Measurements from ENCODE around the gene WDR48.

Gene WDR48

DNA sequence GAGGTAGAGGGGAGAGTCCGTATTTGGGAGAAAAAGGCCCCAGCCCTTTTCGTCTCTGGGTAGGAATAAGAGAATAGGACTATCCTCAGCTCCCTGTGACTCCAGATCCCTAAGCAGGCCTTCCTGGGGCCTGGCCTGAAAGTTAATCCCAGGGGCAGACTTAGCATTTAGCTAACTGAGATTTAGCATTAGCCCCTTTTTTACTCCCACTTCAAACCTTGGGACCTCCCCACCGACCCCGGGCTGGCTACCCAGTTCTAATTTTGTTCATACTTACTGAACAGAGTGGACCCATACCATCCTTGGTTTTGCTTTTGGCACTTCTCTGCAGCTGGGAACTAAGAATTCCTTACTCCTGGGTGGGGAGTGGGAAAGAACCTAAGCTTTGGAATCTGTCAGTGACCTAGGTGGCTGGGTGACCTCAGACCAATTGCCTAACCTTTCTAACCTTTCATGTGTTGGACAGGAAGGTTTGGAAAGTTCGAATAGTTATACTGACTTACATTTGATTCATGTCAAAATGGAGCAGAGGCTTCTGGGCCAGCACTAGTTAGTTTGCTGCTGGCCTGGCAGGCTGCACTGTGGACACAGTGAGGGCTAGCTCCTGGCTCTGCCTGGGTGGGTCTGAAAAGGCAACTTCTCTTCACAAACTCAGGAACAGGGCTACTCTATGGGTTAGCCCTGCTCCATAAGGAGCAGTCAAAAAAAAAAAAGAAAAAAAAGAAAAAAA, 67.3 kb downstream of the WDR48 start:
- H3K27ac ChIP-seq (ENCODE audit: insufficient read depth, low read depth, low read length, poor library complexity, severe bottlenecking) = no peak overlapping the region
- H3K27me3 ChIP-seq (ENCODE audit: control insufficient read depth, insufficient read depth, low read length, poor library complexity, severe bottlenecking) = no peaks in the 10 kb centered on the region
- H3K4me1 ChIP-seq (ENCODE audit: control insufficient read depth, insufficient read depth, low read length) = no peaks in the 10 kb centered on the region
- H3K9me3 ChIP-seq (ENCODE audit: control insufficient read depth, low read length) = no peaks in the 10 kb centered on the region
- WGBS, 2 experiments = 75 to 82% methylated on average over 5 of the region's 5 CpGs
- no peaks in the 10 kb centered on the region for H3K36me3 ChIP-seq (ENCODE audit: control insufficient read depth, insufficient read depth, low read length)
- no peak overlapping the region for H3K4me3 ChIP-seq (ENCODE audit: insufficient read depth, low read depth, low read length)

DNA sequence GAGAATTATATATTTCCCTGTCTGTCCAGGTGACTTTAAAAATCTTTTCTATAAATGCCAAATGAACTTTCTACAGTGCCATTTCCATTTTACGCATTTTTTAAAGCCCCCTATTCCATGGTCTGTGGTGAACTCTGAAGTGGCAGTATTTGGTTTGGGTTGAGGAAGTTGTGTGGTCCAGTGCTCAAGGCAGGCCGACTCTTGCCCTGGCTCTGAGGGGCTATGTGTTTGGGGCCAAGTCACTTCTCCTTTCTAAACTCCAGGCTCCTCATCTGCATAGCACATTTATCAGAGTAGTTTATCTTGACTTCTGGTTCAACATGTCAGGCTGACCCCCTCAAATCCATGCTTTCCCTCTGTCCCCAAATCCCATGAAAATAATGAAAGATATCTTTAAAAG, 69.8 kb downstream of the WDR48 start:
- H3K4me3 ChIP-seq (ENCODE audit: insufficient read depth, low read depth, low read length) = no peak overlapping the region
- H3K4me1 ChIP-seq (ENCODE audit: control insufficient read depth, insufficient read depth, low read length) = no peaks in the 10 kb centered on the region
- H3K9me3 ChIP-seq (ENCODE audit: control insufficient read depth, low read length) = no peaks in the 10 kb centered on the region
- 89 to 100% methylated on average over 1 to 2 of the region's 2 CpGs for WGBS, 2 experiments
- H3K27ac ChIP-seq (ENCODE audit: insufficient read depth, low read depth, low read length, poor library complexity, severe bottlenecking) = no peak overlapping the region
- H3K27me3 ChIP-seq (ENCODE audit: control insufficient read depth, insufficient read depth, low read length, poor library complexity, severe bottlenecking) = no peaks in the 10 kb centered on the region
- no peaks in the 10 kb centered on the region for H3K36me3 ChIP-seq (ENCODE audit: control insufficient read depth, insufficient read depth, low read length)

DNA sequence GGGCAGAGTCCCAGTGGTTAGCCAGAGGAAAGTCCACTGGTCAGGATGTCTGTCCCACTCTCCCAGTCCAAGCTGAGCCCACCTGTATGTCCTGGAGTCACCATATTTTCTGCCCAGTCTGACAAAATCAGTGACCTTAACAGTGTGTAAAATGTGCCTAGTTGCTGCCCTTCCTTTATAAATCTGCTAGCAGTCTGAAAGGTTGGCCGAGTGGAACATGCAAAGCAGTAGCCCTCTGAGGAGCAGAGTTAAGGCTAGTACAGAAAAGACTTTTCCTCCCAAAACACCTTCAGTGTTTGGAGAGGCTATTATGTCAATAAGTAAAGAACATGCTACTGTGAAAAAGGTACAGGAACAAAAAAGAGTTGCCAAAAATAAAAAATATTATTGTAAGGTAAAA, 71.0 kb downstream of the WDR48 start:
- H3K4me1 ChIP-seq (ENCODE audit: control insufficient read depth, insufficient read depth, low read length) = no peaks in the 10 kb centered on the region
- no peaks in the 10 kb centered on the region for H3K36me3 ChIP-seq (ENCODE audit: control insufficient read depth, insufficient read depth, low read length)
- H3K9me3 ChIP-seq (ENCODE audit: control insufficient read depth, low read length) = no peaks in the 10 kb centered on the region
- H3K27ac ChIP-seq (ENCODE audit: insufficient read depth, low read depth, low read length, poor library complexity, severe bottlenecking) = no peak overlapping the region
- 90 to 92% methylated on average over 1 of the region's 1 CpG for WGBS, 2 experiments
- no peaks in the 10 kb centered on the region for H3K27me3 ChIP-seq (ENCODE audit: control insufficient read depth, insufficient read depth, low read length, poor library complexity, severe bottlenecking)
- H3K4me3 ChIP-seq (ENCODE audit: insufficient read depth, low read depth, low read length) = no peak overlapping the region

DNA sequence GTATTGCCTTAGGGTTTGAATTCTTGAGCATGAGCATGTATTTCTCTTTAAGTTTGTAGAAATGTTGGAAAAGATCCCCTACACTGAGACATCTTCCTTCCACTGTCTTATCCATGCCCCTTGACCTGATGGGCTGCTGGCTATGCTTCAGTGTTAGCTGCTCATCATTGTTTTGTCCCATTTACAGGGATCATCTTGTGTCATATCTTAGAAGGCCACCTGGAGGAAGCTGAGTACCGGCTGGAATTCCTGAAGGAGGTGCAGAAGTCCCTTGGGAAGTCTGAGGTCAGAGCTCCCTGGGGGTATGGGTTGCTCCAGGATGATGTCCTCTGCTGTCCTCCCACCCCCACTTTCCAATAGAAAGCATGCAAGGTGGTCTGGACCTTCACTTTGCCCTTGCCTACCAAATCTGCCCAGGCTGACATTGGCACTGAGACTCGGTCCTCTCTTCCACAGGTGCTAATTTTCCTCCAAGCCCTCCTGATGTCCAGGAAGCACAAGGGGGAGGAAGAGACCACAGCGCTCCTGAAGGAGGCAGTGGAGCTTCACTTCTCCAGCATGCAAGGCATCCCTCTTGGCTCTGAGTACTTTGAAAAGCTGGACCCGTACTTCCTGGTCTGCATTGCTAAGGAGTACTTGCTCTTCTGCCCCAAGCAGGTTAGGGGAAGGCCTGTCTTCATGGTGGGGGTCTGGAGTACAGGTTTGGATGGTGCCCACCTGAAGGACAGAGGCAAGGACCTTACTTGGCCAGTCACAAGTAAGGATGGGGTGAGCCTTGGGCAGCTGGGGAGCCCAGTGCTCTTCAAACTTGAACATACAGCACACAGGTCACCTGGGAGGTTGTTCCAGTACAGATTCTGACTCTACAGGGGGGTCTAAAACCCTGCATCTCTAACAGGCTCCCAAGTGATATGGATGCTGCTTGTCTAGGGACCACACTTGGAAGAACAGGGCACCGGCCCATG, 73.3 kb downstream of the WDR48 start:
- Histone ChIP-seq H3K4me1 (ENCODE audit: control insufficient read depth, insufficient read depth, low read length) (no peaks in the 10 kb centered on the region), H3K4me3 (ENCODE audit: insufficient read depth, low read depth, low read length) (no peak overlapping the region), H3K9me3 (ENCODE audit: control insufficient read depth, low read length) (no peaks in the 10 kb centered on the region), H3K36me3 (ENCODE audit: control insufficient read depth, insufficient read depth, low read length) (no peaks in the 10 kb centered on the region), H3K27ac (ENCODE audit: insufficient read depth, low read depth, low read length, poor library complexity, severe bottlenecking) (no peak overlapping the region), H3K27me3 (ENCODE audit: control insufficient read depth, insufficient read depth, low read length, poor library complexity, severe bottlenecking) (no peaks in the 10 kb centered on the region)
- 79 to 82% methylated on average over 5 of the region's 5 CpGs for WGBS, 2 experiments

DNA sequence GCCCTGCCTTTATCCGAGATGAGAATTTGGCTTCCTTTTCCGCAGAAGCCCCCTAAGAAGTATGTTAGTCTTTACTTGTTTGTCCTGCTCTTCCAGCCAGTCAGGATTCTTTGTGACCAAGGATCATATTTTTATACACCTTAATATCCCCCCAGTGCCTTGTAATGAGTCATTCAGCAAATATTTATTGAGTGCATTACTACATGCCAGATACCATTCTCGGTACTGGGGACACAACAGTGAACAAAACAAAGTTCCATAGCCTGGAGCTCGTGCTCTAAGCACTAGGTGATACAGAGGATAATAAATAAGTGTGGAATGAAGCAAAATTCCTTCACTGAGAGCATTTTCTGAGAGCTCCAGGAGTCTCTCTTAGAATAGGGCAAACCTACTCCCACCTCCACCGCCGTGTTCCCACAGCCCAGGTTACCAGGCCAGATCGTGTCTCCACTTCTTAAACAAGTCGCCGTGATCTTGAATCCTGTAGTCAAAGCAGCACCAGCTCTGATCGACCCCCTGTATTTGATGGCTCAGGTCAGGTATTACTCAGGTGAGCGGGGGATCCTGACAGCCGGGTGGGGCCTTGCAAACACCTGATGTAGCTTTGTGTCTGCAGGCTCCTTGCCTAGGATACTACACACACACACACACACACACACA, 74.2 kb downstream of the WDR48 start:
- Histone ChIP-seq H3K4me3 (ENCODE audit: insufficient read depth, low read depth, low read length) (no peak overlapping the region), H3K27ac (ENCODE audit: insufficient read depth, low read depth, low read length, poor library complexity, severe bottlenecking) (no peak overlapping the region), H3K27me3 (ENCODE audit: control insufficient read depth, insufficient read depth, low read length, poor library complexity, severe bottlenecking) (no peaks in the 10 kb centered on the region), H3K36me3 (ENCODE audit: control insufficient read depth, insufficient read depth, low read length) (no peaks in the 10 kb centered on the region), H3K9me3 (ENCODE audit: control insufficient read depth, low read length) (no peaks in the 10 kb centered on the region), H3K4me1 (ENCODE audit: control insufficient read depth, insufficient read depth, low read length) (no peaks in the 10 kb centered on the region)
- 83% methylated on average over 12 of the region's 12 CpGs for WGBS, 2 experiments

DNA sequence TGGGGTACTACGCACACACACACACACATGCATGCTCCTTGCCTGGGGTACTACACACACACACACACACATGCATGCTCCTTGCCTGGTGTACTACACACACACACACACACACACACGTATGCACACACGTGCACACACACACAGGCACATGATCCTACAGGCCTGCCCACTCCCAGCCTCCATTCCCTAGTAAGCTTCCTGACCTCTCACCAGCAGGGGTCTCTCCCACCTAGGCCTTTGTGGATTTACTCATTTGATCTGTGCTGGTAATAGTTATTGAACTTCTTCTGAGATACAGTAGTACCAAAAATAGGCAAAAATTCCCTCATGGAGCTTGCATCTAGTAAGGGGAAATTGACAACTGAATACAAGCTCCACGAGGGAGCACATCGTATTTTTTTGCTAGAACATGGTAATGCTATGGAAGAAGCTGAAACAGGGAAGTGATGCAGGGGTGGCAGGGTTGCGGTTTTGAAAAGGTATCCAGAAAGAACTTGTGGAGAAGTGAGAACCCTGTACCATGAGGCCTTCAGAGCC, 74.8 kb downstream of the WDR48 start:
- Histone ChIP-seq H3K27me3 (ENCODE audit: control insufficient read depth, insufficient read depth, low read length, poor library complexity, severe bottlenecking) (no peaks in the 10 kb centered on the region), H3K36me3 (ENCODE audit: control insufficient read depth, insufficient read depth, low read length) (no peaks in the 10 kb centered on the region), H3K4me3 (ENCODE audit: insufficient read depth, low read depth, low read length) (no peak overlapping the region), H3K4me1 (ENCODE audit: control insufficient read depth, insufficient read depth, low read length) (no peaks in the 10 kb centered on the region), H3K9me3 (ENCODE audit: control insufficient read depth, low read length) (no peaks in the 10 kb centered on the region), H3K27ac (ENCODE audit: insufficient read depth, low read depth, low read length, poor library complexity, severe bottlenecking) (no peak overlapping the region)
- 74 to 75% methylated on average over 6 of the region's 6 CpGs for WGBS, 2 experiments

DNA sequence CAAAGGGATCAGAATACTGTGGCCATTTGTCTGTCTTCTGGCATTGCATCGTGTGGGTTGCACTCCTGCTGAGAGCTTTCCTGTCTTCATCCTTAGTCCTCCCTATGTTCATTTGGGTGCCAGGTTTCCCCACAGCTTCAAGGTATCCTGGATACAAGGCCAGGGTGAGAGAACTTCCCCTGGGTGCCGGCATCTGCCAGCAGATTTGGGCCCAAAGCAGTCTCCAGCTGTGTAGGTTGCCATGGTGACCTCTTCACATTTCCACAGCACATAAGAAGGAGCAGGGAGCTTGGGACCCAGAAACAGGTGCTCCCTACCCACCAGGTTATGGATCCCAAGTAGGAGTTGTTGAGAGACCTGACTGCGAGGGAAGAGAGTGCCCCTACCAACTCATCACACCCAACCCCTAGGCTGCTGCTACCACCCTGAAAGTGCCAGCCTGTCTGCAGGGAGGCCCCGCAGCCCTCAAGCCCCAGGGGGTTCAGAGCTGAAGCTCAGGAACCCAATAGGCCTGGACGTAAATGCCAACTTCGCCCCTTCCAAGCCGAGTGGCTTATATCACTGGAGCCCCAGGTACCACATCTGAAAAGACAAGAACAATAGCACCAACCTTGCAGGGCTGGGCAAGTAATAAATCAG, 75.6 kb downstream of the WDR48 start:
- no peak overlapping the region for H3K4me3 ChIP-seq (ENCODE audit: insufficient read depth, low read depth, low read length)
- no peaks in the 10 kb centered on the region for H3K36me3 ChIP-seq (ENCODE audit: control insufficient read depth, insufficient read depth, low read length)
- H3K27ac ChIP-seq (ENCODE audit: insufficient read depth, low read depth, low read length, poor library complexity, severe bottlenecking) = no peak overlapping the region
- H3K4me1 ChIP-seq (ENCODE audit: control insufficient read depth, insufficient read depth, low read length) = no peaks in the 10 kb centered on the region
- no peaks in the 10 kb centered on the region for H3K9me3 ChIP-seq (ENCODE audit: control insufficient read depth, low read length)
- WGBS, 2 experiments = 78% methylated on average over 7 of the region's 7 CpGs
- no peaks in the 10 kb centered on the region for H3K27me3 ChIP-seq (ENCODE audit: control insufficient read depth, insufficient read depth, low read length, poor library complexity, severe bottlenecking)

DNA sequence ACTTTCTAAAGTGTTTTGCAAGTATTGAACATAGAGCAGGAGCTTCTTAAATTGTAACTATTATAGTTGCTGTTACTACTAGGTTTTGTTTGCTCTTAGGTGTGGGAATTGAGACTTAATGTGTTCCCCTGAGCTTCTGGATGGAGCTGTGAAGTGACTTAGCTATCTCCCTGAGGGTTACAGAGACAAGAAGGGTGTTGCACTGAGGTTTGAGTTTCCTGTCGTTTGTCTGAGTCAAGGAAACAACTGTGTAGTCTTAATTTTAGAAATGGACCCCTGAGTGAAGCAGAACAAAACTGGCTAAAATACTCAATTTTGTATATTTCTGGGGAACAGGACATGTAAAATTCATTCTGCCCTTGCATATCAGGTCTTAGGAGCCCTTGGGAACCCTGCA, 76.1 kb downstream of the WDR48 start:
- no peaks in the 10 kb centered on the region for H3K9me3 ChIP-seq (ENCODE audit: control insufficient read depth, low read length)
- H3K36me3 ChIP-seq (ENCODE audit: control insufficient read depth, insufficient read depth, low read length) = no peaks in the 10 kb centered on the region
- no peak overlapping the region for H3K27ac ChIP-seq (ENCODE audit: insufficient read depth, low read depth, low read length, poor library complexity, severe bottlenecking)
- H3K4me1 ChIP-seq (ENCODE audit: control insufficient read depth, insufficient read depth, low read length) = no peaks in the 10 kb centered on the region
- no peak overlapping the region for H3K4me3 ChIP-seq (ENCODE audit: insufficient read depth, low read depth, low read length)
- WGBS, 2 experiments = 84 to 92% methylated on average over 1 of the region's 1 CpG
- H3K27me3 ChIP-seq (ENCODE audit: control insufficient read depth, insufficient read depth, low read length, poor library complexity, severe bottlenecking) = no peaks in the 10 kb centered on the region

DNA sequence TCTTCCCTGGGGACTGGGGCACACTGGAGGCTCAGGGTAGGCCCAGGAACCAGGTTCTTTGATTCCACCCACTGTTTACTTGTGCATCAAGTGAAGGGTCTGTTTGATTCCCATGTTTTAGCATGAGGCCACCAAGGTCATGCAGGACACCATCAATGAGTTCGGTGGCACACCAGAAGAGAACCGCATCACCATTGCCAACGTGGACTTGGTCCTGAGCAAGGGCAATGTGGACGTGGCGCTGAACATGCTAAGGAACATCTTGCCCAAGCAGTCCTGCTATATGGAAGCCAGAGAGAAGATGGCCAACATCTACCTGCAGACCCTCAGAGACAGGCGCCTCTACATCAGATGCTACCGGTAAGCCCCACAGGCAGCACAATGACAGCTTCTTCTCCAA, 77.1 kb downstream of the WDR48 start:
- no peak overlapping the region for H3K4me3 ChIP-seq (ENCODE audit: insufficient read depth, low read depth, low read length)
- no peaks in the 10 kb centered on the region for H3K27me3 ChIP-seq (ENCODE audit: control insufficient read depth, insufficient read depth, low read length, poor library complexity, severe bottlenecking)
- H3K36me3 ChIP-seq (ENCODE audit: control insufficient read depth, insufficient read depth, low read length) = no peaks in the 10 kb centered on the region
- no peak overlapping the region for H3K27ac ChIP-seq (ENCODE audit: insufficient read depth, low read depth, low read length, poor library complexity, severe bottlenecking)
- H3K4me1 ChIP-seq (ENCODE audit: control insufficient read depth, insufficient read depth, low read length) = no peaks in the 10 kb centered on the region
- no peaks in the 10 kb centered on the region for H3K9me3 ChIP-seq (ENCODE audit: control insufficient read depth, low read length)
- 95 to 97% methylated on average over 7 of the region's 7 CpGs for WGBS, 2 experiments
